Neural cell (in vitro differentiated cells): ENCODE measurements around the gene EMILIN1. TPM values are rescaled to one million over a fixed set of nuclear protein-coding genes. Genes with fewer than 3 reads are reported as not detected.

ENCODE experiments used
- H2AFZ ChIP-seq: fragments of 200-600, 300-800 bp; sonication (generic), shearing (Covaris generic); 2 replicates; pipeline ENCODE4 v1.6.0; 2014; ENCODE audit warnings: low read depth, mild to moderate bottlenecking, antibody characterized with exemption, low read length, moderate library complexity
- H3F3A ChIP-seq: fragments of 200-600 bp; shearing (Covaris generic); 2 replicates; pipeline ENCODE4 v1.6.1; 2016; ENCODE audit warnings: mild to moderate bottlenecking, moderate library complexity, mixed read lengths, antibody characterized with exemption, low read length; ENCODE audit not compliant: insufficient read depth, poor library complexity, severe bottlenecking
- H3K27ac ChIP-seq: fragments of 200-600, 300-800 bp; sonication (generic), shearing (Covaris generic); 2 replicates; pipeline ENCODE4 v1.5.1; 2014; ENCODE audit warnings: mild to moderate bottlenecking, low read length, moderate library complexity
- H3K27me3 ChIP-seq: fragments of 300-800, 200-600 bp; sonication (generic), shearing (Covaris generic); 2 replicates; pipeline ENCODE4 v1.6.0; 2014; ENCODE audit warnings: mild to moderate bottlenecking, low read depth, low read length, moderate library complexity; ENCODE audit not compliant: insufficient read depth
- H3K36me3 ChIP-seq: fragments of 300-800, 200-600 bp; sonication (generic), shearing (Covaris generic); 2 replicates; pipeline ENCODE4 v1.5.1; 2014; ENCODE audit warnings: mild to moderate bottlenecking, antibody characterized with exemption, low read length, moderate library complexity; ENCODE audit not compliant: insufficient read depth
- H3K4me2 ChIP-seq: fragments of 300-800, 200-600 bp; sonication (generic), shearing (Covaris generic); 2 replicates; pipeline ENCODE4 v1.6.0; 2014; ENCODE audit warnings: mild to moderate bottlenecking, low read length
- H3K4me3 ChIP-seq: fragments of 300-800, 200-600 bp; sonication (generic), shearing (Covaris generic); 2 replicates; pipeline ENCODE4 v1.5.1; 2014; ENCODE audit warnings: mild to moderate bottlenecking, low read length, moderate library complexity
- H3K79me2 ChIP-seq: fragments of 200-600 bp; shearing (Covaris generic); replicated peaks from 2 replicates; pipeline ENCODE4 v1.6.0; 2014; ENCODE audit warnings: mild to moderate bottlenecking, low read length, moderate library complexity; ENCODE audit not compliant: insufficient read depth
- H3K9ac ChIP-seq: fragments of 300-800, 200-600 bp; sonication (generic), shearing (Covaris generic); 2 replicates; pipeline ENCODE4 v1.6.1; 2016; ENCODE audit warnings: mild to moderate bottlenecking, low read length, mixed read lengths
- H3K9me2 ChIP-seq: fragments of 200-600 bp; shearing (Covaris generic); 2 replicates; pipeline ENCODE4 v1.6.1; 2016; ENCODE audit warnings: mild to moderate bottlenecking, low read length, mixed read lengths; ENCODE audit not compliant: insufficient read depth
- H3K9me3 ChIP-seq: fragments of 200-600, 300-800 bp; sonication (generic), shearing (Covaris generic); 2 replicates; pipeline ENCODE4 v1.6.1; 2016; ENCODE audit warnings: mild to moderate bottlenecking, mixed run types, low read length, moderate library complexity, mixed read lengths
- H4K20me1 ChIP-seq: fragments of 200-600 bp; shearing (Covaris generic); 2 replicates; pipeline ENCODE4 v1.6.1; 2016; ENCODE audit warnings: mild to moderate bottlenecking, mixed run types; ENCODE audit not compliant: insufficient read depth
- EP300 ChIP-seq: fragments of 450-650 bp; conservative IDR thresholded peaks from 2 replicates; pipeline ENCODE4 v1.6.1; 2014; ENCODE audit warnings: antibody characterized with exemption, mild to moderate bottlenecking, moderate library complexity; ENCODE audit not compliant: poor library complexity, severe bottlenecking
- EZH2 ChIP-seq: fragments of 200-600, 300-800 bp; shearing (Covaris generic), sonication (generic); IDR thresholded peaks from 2 replicates; pipeline ENCODE4 v1.6.1; 2014; ENCODE audit warnings: antibody characterized with exemption, low read length, borderline replicate concordance, mild to moderate bottlenecking; ENCODE audit not compliant: insufficient read depth, poor library complexity, severe bottlenecking
- MXI1 ChIP-seq: fragments of 450-650 bp; conservative IDR thresholded peaks from 2 replicates; pipeline ENCODE4 v1.6.1; 2014; ENCODE audit warnings: antibody characterized with exemption, mild to moderate bottlenecking; ENCODE audit not compliant: poor library complexity, severe bottlenecking
- POLR2AphosphoS5 ChIP-seq: IDR thresholded peaks from 2 replicates; pipeline ENCODE4 v1.6.1; 2012
- RAD21 ChIP-seq: fragments of 450-650 bp; conservative IDR thresholded peaks from 2 replicates; pipeline ENCODE4 v1.6.1; 2014; ENCODE audit warnings: antibody characterized with exemption, mild to moderate bottlenecking, moderate library complexity
- SMC3 ChIP-seq: fragments of 450-650 bp; conservative IDR thresholded peaks from 2 replicates; pipeline ENCODE4 v1.6.1; 2014; ENCODE audit warnings: antibody characterized with exemption, mild to moderate bottlenecking, moderate library complexity; ENCODE audit not compliant: poor library complexity
- TAF1 ChIP-seq: IDR thresholded peaks from 2 replicates; pipeline ENCODE4 v1.6.1; 2012; ENCODE audit warnings: low read depth
- polyA plus RNA-seq: library from polyadenylated mRNA; depleted of rRNA; stranded (reverse); fragments of >200 nt; gene quantifications from 2 replicates; pipeline ENCODE4 v1.2.3, GENCODE V29; 2014
- TF ChIP-seq, protein P1 (sequence below): IDR thresholded peaks from 2 replicates; pipeline ENCODE4 v1.6.1; 2012; ENCODE audit warnings: borderline replicate concordance
- TF ChIP-seq, protein P2 (sequence below): fragments of 450-650 bp; IDR thresholded peaks from 2 replicates; pipeline ENCODE4 v1.5.1; 2014; ENCODE audit warnings: antibody characterized with exemption, mild to moderate bottlenecking, moderate library complexity; ENCODE audit not compliant: poor library complexity, severe bottlenecking

EMILIN1 gene
- polyA plus RNA-seq, 1 donor from 2014 or later = 1.3 TPM

DNA sequence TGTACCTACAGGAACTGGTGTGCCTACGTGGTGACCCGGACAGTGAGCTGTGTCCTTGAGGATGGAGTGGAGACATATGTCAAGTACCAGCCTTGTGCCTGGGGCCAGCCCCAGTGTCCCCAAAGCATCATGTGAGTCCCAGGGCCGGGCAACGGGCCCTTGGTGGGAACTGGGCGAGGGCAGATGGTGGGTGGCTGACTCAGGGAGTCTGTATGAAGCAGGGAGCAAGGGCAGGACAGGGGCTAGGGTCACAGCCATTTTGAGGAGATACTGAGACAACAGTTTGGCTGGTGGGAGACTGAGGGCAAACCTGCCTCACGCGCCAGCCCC, 1.7 kb downstream of the EMILIN1 start:
- no peaks in the 10 kb centered on the region for H3K9me2 ChIP-seq
- H3K79me2 ChIP-seq = no peaks in the 10 kb centered on the region
- H2AFZ ChIP-seq = no peak overlapping the region
- no peak overlapping the region for H3K9ac ChIP-seq
- no peaks in the 10 kb centered on the region for H4K20me1 ChIP-seq
- no peak overlapping the region for H3K4me3 ChIP-seq
- no peak overlapping the region for H3K27ac ChIP-seq
- H3K27me3 ChIP-seq = peaks cover 4% of the 10 kb centered on the region
- H3F3A ChIP-seq = no peaks in the 10 kb centered on the region
- TF ChIP-seq RAD21 = no peak
- no peak for TF ChIP-seq MXI1
- TF ChIP-seq EP300 = no peak
- TF ChIP-seq EZH2 = no peak
- TF ChIP-seq, protein P1, sequence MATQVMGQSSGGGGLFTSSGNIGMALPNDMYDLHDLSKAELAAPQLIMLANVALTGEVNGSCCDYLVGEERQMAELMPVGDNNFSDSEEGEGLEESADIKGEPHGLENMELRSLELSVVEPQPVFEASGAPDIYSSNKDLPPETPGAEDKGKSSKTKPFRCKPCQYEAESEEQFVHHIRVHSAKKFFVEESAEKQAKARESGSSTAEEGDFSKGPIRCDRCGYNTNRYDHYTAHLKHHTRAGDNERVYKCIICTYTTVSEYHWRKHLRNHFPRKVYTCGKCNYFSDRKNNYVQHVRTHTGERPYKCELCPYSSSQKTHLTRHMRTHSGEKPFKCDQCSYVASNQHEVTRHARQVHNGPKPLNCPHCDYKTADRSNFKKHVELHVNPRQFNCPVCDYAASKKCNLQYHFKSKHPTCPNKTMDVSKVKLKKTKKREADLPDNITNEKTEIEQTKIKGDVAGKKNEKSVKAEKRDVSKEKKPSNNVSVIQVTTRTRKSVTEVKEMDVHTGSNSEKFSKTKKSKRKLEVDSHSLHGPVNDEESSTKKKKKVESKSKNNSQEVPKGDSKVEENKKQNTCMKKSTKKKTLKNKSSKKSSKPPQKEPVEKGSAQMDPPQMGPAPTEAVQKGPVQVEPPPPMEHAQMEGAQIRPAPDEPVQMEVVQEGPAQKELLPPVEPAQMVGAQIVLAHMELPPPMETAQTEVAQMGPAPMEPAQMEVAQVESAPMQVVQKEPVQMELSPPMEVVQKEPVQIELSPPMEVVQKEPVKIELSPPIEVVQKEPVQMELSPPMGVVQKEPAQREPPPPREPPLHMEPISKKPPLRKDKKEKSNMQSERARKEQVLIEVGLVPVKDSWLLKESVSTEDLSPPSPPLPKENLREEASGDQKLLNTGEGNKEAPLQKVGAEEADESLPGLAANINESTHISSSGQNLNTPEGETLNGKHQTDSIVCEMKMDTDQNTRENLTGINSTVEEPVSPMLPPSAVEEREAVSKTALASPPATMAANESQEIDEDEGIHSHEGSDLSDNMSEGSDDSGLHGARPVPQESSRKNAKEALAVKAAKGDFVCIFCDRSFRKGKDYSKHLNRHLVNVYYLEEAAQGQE = no peak
- no peak for TF ChIP-seq TAF1
- TF ChIP-seq, protein P2, sequence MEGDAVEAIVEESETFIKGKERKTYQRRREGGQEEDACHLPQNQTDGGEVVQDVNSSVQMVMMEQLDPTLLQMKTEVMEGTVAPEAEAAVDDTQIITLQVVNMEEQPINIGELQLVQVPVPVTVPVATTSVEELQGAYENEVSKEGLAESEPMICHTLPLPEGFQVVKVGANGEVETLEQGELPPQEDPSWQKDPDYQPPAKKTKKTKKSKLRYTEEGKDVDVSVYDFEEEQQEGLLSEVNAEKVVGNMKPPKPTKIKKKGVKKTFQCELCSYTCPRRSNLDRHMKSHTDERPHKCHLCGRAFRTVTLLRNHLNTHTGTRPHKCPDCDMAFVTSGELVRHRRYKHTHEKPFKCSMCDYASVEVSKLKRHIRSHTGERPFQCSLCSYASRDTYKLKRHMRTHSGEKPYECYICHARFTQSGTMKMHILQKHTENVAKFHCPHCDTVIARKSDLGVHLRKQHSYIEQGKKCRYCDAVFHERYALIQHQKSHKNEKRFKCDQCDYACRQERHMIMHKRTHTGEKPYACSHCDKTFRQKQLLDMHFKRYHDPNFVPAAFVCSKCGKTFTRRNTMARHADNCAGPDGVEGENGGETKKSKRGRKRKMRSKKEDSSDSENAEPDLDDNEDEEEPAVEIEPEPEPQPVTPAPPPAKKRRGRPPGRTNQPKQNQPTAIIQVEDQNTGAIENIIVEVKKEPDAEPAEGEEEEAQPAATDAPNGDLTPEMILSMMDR = no peak
- no peaks in the 10 kb centered on the region for H3K36me3 ChIP-seq
- H3K9me3 ChIP-seq = no peaks in the 10 kb centered on the region
- no peak overlapping the region for H3K4me2 ChIP-seq

DNA sequence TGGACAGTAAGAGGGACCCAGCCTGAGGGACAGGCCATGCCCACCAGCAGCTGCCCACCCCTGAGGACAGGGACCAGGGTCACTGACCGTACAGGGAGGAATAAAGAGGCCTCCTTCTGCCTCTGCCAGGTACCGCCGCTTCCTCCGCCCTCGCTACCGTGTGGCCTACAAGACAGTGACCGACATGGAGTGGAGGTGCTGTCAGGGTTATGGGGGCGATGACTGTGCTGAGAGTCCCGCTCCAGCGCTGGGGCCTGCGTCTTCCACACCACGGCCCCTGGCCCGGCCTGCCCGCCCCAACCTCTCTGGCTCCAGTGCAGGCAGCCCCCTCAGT, 2.2 kb downstream of the EMILIN1 start:
- Histone ChIP-seq H2AFZ (no peak overlapping the region), H3K79me2 (no peaks in the 10 kb centered on the region), H3K4me3 (no peak overlapping the region), H4K20me1 (no peaks in the 10 kb centered on the region), H3K36me3 (no peaks in the 10 kb centered on the region), H3K4me2 (no peak overlapping the region), H3K9me3 (no peaks in the 10 kb centered on the region), H3K9ac (peak overlapping the region; percentile 47), H3K9me2 (no peaks in the 10 kb centered on the region), H3K27ac (peak overlapping the region; percentile 63), H3K27me3 (peaks cover 8% of the 10 kb centered on the region), H3F3A (no peaks in the 10 kb centered on the region)
- TF ChIP-seq EP300 = no peak
- no peak for TF ChIP-seq EZH2
- TF ChIP-seq, protein P1 = no peak
- no peak for TF ChIP-seq SMC3
- no peak for TF ChIP-seq RAD21
- no peak for TF ChIP-seq POLR2AphosphoS5
- TF ChIP-seq, protein P2 = no peak
- TF ChIP-seq TAF1 = no peak
- TF ChIP-seq MXI1 = no peak
